ENCODE results near the gene SHCBP1.

Gene SHCBP1, protein sequence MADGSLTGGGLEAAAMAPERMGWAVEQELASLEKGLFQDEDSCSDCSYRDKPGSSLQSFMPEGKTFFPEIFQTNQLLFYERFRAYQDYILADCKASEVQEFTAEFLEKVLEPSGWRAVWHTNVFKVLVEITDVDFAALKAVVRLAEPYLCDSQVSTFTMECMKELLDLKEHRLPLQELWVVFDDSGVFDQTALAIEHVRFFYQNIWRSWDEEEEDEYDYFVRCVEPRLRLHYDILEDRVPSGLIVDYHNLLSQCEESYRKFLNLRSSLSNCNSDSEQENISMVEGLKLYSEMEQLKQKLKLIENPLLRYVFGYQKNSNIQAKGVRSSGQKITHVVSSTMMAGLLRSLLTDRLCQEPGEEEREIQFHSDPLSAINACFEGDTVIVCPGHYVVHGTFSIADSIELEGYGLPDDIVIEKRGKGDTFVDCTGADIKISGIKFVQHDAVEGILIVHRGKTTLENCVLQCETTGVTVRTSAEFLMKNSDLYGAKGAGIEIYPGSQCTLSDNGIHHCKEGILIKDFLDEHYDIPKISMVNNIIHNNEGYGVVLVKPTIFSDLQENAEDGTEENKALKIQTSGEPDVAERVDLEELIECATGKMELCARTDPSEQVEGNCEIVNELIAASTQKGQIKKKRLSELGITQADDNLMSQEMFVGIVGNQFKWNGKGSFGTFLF

DNA sequence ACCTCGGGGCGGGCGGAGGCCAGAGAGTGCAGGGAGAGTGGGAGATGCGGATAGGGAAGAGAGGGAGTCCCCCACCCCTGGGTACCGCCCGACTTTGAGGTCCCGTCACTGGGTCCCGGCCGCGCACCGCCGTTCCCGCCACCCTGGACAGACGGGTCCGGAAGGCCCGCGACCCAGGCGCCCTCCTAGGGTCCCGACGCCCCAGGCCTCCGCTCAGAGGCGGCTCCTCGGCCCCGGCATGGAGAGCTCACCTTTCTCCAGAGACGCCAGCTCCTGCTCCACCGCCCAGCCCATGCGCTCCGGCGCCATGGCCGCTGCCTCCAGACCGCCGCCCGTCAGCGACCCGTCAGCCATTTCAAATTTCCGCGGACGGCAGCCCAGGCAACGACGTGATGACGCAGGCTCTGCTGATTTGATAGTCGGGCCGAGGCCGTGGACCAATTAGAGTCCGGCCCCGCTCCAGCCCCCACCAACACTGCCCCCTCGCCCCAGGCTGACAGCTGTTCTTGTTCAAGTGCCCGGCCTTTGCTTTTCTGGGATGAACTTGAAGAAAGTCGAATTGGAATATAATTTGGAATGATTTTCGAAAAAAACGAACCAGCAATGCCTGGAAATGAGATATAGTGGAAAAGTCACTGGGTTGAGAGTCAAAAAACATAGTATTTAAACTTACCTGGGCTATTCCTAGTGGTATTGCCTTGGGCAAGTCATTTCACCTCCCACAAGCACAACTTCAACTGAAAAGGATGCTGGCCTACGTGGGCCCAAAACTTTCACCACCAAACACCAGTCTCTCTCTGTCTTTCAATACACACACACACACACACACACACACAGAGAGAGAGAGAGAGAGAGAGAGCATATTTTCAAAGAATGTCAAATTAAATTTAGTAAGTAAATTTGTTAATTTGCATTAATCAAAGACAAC lies at the start of gene SHCBP1:
TSS of gene SHCBP1 (minus strand) at position 374 of the 928 bp plus-strand sequence. CDS start at position 354, 20 bp downstream.
- H3K27ac Mint-ChIP-seq: peak within 1 kb of the TSS; percentile 32

GRCh38 chr16:46662123-46662522 lies 40.9 kb upstream of the SHCBP1 start:
- ATAC-seq (ENCODE audit: low read depth): no peak
- no peaks in the 10 kb centered on the region for H3K9me3 Mint-ChIP-seq
- no peak overlapping the region for H3K4me3 Mint-ChIP-seq
- H3K27ac Mint-ChIP-seq: peak overlapping the region; percentile 17
- H3K4me1 Mint-ChIP-seq: peaks cover 14% of the 10 kb centered on the region
- H3K27me3 Mint-ChIP-seq: no peaks in the 10 kb centered on the region
- no peak for DNase-seq (ENCODE audit: low spot score in 2 of 2)
- peaks cover 27% of the 10 kb centered on the region for H3K36me3 Mint-ChIP-seq

More for the DNA sequence above, at the start of gene SHCBP1:
- peaks cover 21% of the 10 kb centered on the region for H3K4me1 Mint-ChIP-seq
- H3K36me3 Mint-ChIP-seq: no peaks in the 10 kb centered on the region
- no peaks in the 10 kb centered on the region for H3K27me3 Mint-ChIP-seq
- H3K4me3 Mint-ChIP-seq: peak within 1 kb of the TSS; percentile 97
- ATAC-seq (ENCODE audit: low read depth) (peak; percentile 90), DNase-seq (ENCODE audit: low spot score in 2 of 2) (peak; percentile 43 to 57)
- H3K9me3 Mint-ChIP-seq: no peaks in the 10 kb centered on the region

GRCh38 chr16:46658925-46659324 lies 37.7 kb upstream of the SHCBP1 start:
- Mint-ChIP-seq H3K9me3 (no peaks in the 10 kb centered on the region), H3K36me3 (peaks cover 17% of the 10 kb centered on the region), H3K4me1 (peaks cover 17% of the 10 kb centered on the region), H3K4me3 (no peak overlapping the region), H3K27ac (peak overlapping the region; percentile 48), H3K27me3 (no peaks in the 10 kb centered on the region)
- DNase-seq (ENCODE audit: low spot score in 2 of 2) (peak; percentile 27 to 30), ATAC-seq (ENCODE audit: low read depth) (peak; percentile 95)

GRCh38 chr16:46651305-46651704 lies 30.1 kb upstream of the SHCBP1 start:
- no peaks in the 10 kb centered on the region for H3K9me3 Mint-ChIP-seq

DNA sequence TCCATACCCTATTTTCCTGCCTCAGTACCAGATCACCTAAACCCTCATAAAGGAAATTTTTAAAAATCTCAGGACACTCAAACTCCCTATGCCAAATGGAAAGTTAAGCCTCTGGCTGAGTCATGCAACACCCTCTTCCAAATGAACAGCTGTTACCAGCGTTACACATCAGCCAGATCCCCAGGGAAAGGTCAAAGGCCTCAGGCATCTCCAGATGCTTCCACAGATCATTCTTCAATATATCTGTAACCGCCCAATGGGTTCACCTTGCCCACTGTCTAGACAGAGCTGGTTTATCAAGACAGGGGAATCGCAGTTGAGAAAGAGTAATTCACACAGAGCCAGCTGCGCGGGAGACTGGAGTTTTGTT lies 29.1 kb upstream of the SHCBP1 start:
- H3K36me3 Mint-ChIP-seq: peaks cover 13% of the 10 kb centered on the region

More at GRCh38 chr16:46651305-46651704, 30.1 kb upstream of the SHCBP1 start:
- H3K4me3 Mint-ChIP-seq: no peak overlapping the region
- H3K27ac Mint-ChIP-seq: no peak overlapping the region
- ATAC-seq (ENCODE audit: low read depth): no peak
- peaks cover 8% of the 10 kb centered on the region for H3K36me3 Mint-ChIP-seq
- no peaks in the 10 kb centered on the region for H3K27me3 Mint-ChIP-seq
- peaks cover 3% of the 10 kb centered on the region for H3K4me1 Mint-ChIP-seq
- DNase-seq (ENCODE audit: low spot score in 2 of 2): no peak

GRCh38 chr16:46649588-46650253 lies 28.5 kb upstream of the SHCBP1 start:
- H3K36me3 Mint-ChIP-seq: peaks cover 17% of the 10 kb centered on the region
- H3K27ac Mint-ChIP-seq: no peak overlapping the region
- no peaks in the 10 kb centered on the region for H3K4me1 Mint-ChIP-seq
- H3K27me3 Mint-ChIP-seq: no peaks in the 10 kb centered on the region
- H3K9me3 Mint-ChIP-seq: peaks cover 5% of the 10 kb centered on the region
- ATAC-seq (ENCODE audit: low read depth): no peak
- no peak overlapping the region for H3K4me3 Mint-ChIP-seq
- no peak for DNase-seq (ENCODE audit: low spot score in 2 of 2)

More for the DNA sequence above, 29.1 kb upstream of the SHCBP1 start:
- H3K27ac Mint-ChIP-seq: no peak overlapping the region
- DNase-seq (ENCODE audit: low spot score in 2 of 2) (no peak), ATAC-seq (ENCODE audit: low read depth) (no peak)
- H3K4me3 Mint-ChIP-seq: no peak overlapping the region
- H3K27me3 Mint-ChIP-seq: no peaks in the 10 kb centered on the region
- H3K4me1 Mint-ChIP-seq: no peaks in the 10 kb centered on the region
- peaks cover 5% of the 10 kb centered on the region for H3K9me3 Mint-ChIP-seq

DNA sequence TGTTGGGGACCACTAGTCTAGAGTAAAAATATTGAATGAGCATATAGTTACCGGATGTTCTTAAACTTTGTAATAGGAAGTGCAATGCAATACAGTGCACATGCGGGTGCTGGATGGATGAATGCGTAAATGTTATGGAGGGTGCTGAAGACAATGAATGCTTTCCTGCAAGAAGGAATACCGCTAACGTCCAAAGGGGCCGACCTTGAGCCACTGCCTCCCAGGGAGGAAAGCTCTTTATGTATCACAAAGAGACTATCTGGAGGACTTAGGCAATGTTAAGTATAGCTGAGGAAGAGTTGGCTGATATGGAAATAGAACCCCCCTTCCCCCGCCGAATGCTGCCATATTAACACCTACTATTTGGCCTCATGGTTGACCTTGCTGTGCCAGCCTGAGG lies 27.5 kb upstream of the SHCBP1 start:
- H3K36me3 Mint-ChIP-seq: peaks cover 26% of the 10 kb centered on the region
- H3K27ac Mint-ChIP-seq: peak overlapping the region; percentile 41
- no peaks in the 10 kb centered on the region for H3K4me1 Mint-ChIP-seq
- no peak for DNase-seq (ENCODE audit: low spot score in 2 of 2)
- ATAC-seq (ENCODE audit: low read depth): no peak
- H3K27me3 Mint-ChIP-seq: no peaks in the 10 kb centered on the region
- H3K4me3 Mint-ChIP-seq: no peak overlapping the region
- H3K9me3 Mint-ChIP-seq: peaks cover 8% of the 10 kb centered on the region

DNA sequence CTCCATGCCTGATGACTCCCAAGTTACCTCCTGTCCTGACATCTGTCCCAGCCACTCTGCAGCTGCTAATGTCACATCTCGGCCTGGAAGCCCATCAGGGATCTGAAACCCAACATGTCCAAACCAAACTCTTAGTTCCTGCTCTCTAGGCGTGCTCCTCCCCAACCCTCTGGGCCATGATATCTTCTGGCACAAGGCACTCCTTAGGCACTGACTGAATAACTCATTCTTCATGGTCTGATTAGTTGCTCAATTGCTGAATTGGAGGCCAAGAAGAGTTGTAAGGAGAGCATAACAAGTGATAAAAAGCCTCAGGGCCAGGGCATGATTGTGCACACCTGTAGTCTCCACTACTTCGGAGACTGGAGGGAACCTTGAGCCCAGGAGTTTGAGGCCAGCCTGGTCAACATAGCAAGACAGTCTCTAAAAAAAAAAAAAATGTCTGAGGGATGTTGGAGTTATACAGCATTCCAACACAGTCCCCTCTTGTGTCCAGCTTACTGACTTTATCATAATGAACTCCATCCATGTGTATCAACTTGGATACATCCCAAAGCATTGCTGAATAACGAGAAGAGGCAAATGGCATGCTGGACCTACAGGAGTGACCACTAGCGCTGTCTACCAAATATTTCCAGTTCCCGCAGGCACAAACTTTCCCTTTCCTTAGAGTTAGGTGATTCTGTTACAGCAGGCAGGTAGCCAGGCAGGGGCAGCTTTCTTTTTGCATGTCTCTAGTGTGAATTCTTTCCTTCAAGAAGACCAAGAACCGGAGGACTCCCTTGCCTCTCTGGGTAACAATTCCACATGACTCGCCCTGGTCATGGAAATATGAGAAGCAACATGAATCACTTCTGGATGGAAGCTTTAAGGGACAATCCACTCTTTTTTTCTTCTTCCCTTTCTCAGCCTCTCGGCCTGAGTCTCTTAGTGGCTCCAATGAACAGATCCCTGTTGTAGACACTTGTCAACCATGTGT lies 18.1 kb upstream of the SHCBP1 start:
- DNase-seq (ENCODE audit: low spot score in 2 of 2) (no peak), ATAC-seq (ENCODE audit: low read depth) (no peak)
- no peaks in the 10 kb centered on the region for H3K27me3 Mint-ChIP-seq
- H3K36me3 Mint-ChIP-seq: peaks cover 25% of the 10 kb centered on the region
- peaks cover 2% of the 10 kb centered on the region for H3K4me1 Mint-ChIP-seq
- H3K9me3 Mint-ChIP-seq: peaks cover 6% of the 10 kb centered on the region
- no peak overlapping the region for H3K27ac Mint-ChIP-seq
- no peak overlapping the region for H3K4me3 Mint-ChIP-seq

DNA sequence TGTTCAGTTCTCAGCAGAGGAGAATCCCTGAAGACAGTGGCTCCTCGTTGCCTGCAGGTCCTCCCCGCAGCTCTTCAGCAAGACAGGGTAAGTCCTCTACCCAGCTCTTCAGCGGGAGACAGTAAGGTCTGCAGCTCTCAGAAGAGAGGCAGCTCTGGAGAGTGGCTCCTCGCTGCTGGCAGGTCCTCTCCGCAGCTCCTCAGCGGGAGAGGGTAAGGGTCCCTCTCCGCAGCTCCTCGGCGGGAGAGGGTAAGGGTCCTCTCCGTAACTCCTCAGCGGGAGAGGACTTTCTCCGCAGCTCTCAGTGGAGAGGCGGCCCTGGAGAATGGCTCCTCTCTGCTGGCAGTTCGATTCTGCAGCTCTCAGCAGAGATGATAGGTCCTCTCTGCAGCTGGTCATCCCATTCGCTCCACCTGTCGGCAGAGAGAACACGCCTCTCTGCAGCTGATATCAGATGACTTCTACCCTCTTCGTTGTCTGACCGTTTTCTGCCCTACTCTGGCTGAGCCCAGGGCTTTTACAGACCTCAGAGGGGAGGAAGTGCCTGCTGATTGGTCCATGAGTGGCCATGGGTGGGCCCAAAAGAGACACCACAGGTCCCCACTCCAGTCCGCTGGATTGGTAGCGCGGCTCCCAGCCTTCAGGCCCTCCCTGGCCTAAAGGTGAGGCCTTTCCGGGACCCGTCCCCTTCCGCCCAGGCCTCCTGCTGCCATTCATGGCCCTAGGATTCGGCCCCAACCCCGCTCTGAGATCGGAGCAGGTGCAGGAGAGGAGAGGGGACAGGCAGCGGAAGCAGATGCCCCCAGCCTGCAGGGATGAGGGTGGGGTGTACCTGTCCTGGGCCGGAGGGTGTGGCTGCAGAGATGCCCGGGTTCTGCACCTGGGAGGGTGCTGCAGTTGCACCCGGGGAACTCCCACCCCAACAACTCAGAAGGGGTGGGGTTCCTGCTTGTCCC lies 11.9 kb upstream of the SHCBP1 start:
- Mint-ChIP-seq H3K27me3 (no peaks in the 10 kb centered on the region), H3K36me3 (peaks cover 6% of the 10 kb centered on the region), H3K9me3 (no peaks in the 10 kb centered on the region), H3K27ac (no peak overlapping the region), H3K4me1 (peaks cover 2% of the 10 kb centered on the region), H3K4me3 (no peak overlapping the region)
- ATAC-seq (ENCODE audit: low read depth) (no peak), DNase-seq (ENCODE audit: low spot score in 2 of 2) (no peak)

- no peak overlapping the region for H3K4me3 Mint-ChIP-seq
- no peak overlapping the region for H3K27ac Mint-ChIP-seq
- peaks cover 1% of the 10 kb centered on the region for H3K36me3 Mint-ChIP-seq
- DNase-seq (ENCODE audit: low spot score in 2 of 2): no peak
- no peaks in the 10 kb centered on the region for H3K27me3 Mint-ChIP-seq
- H3K9me3 Mint-ChIP-seq: no peaks in the 10 kb centered on the region
- no peaks in the 10 kb centered on the region for H3K4me1 Mint-ChIP-seq
- no peak for ATAC-seq (ENCODE audit: low read depth)
Measured at GRCh38 chr16:46629331-46630219, 8.4 kb upstream of the SHCBP1 start.

DNA sequence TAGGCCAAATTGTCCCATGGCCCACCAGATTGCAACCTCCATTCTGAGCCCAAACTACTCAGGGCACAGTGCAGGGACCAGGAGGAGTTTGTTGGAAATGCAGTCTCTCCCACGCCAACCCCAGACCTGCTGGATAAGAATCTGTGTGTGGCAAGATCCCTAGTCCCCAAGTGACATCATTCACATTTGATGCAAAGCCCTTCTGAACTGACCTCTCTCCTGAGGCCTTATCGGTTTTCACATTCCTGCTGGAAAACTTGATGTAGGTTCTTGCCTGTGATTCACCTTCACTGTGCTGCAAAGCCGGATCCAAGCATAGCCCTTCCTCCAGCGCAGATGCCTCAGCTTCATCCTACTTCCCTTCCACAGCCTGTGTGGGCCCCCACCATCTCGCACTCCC lies 6.6 kb upstream of the SHCBP1 start:
- Mint-ChIP-seq H3K4me3 (no peak overlapping the region), H3K27ac (no peak overlapping the region), H3K4me1 (no peaks in the 10 kb centered on the region), H3K36me3 (peaks cover 1% of the 10 kb centered on the region), H3K9me3 (no peaks in the 10 kb centered on the region), H3K27me3 (no peaks in the 10 kb centered on the region)
- ATAC-seq (ENCODE audit: low read depth) (no peak), DNase-seq (ENCODE audit: low spot score in 2 of 2) (no peak)
